Measurements from ENCODE around the gene RASSF7.

- TF ChIP-seq CTCF (IDR thresholded peaks at IDR 0.05; ENCODE audit: insufficient read depth, low read length, poor library complexity, severe bottlenecking) (no peak), EZH2phosphoT487 (conservative IDR thresholded peaks at IDR 0.05; ENCODE audit: low read length) (no peak)
Measured at GRCh38 chr11:576811-577610, 16.2 kb downstream of the RASSF7 start.
